Measurements from ENCODE around the gene AOC2. TPM values are rescaled to one million over a fixed set of nuclear protein-coding genes. Genes with fewer than 3 reads are reported as not detected.

AOC2 gene
- 0.63 and 1.4 TPM in 2 replicates for total RNA-seq (2014; rRNA removed)
- percentile 52 among the genes with signal in this experiment for Bru-seq, nascent RNA
- BruChase-seq, experiment 1, labeled RNA remaining after a 6-hour chase = percentile 91 among the genes with signal in this experiment
- BruChase-seq, experiment 2, labeled RNA remaining after a 2-hour chase = percentile 78 among the genes with signal in this experiment
- long read RNA-seq, partial matches to known transcripts = 0 of 1 reads
- long read RNA-seq, other reads (novel, unspliced or antisense) = 1 of 1 reads

DNA sequence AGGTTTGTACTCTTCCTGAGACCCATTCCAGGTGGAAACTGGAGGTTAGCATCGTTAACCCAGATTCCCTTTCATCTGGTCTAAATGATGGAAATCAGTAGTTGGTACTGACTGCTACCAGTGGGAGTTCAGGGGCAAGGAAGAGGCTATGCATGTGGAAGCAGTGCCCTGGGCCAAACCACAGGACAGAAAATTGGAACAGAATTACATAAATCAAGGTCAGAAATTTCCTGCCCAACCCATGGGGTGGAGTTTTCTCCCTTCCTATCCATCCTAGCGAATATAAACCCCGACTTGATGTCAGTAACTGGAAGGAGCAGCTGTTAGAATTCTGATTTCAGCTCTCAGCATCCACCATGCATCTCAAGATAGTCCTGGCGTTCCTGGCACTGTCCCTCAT is at the start of gene AOC2:
Gene AOC2 (plus strand): TSS at position 310 of the 400 bp plus-strand sequence. CDS start 47 bp downstream, at position 357.
- Histone ChIP-seq H3K9me2 (replicated peaks; ENCODE audit: low read length) (no peaks in the 10 kb centered on the region), H3K27ac (ENCODE audit: low read length) (no peak within 1 kb of the TSS; the same call in 1 of the 2 replicates), H3K4me3 (ENCODE audit: low read length) (no peak within 1 kb of the TSS), H3K9me3 (ENCODE audit: low read length) (no peaks in the 10 kb centered on the region), H3K36me3 (ENCODE audit: low read depth, low read length) (peaks cover 36% of the 10 kb centered on the region), H3K27me3 (ENCODE audit: low read length) (no peaks in the 10 kb centered on the region), H3F3A (ENCODE audit: low read length, unreplicated experiment) (no peaks in the 10 kb centered on the region), H4K20me1 (ENCODE audit: low read length) (no peaks in the 10 kb centered on the region), H3K79me2 (ENCODE audit: low read length) (no peaks in the 10 kb centered on the region), H3K4me2 (ENCODE audit: low read length) (no peak within 1 kb of the TSS; the same call in 1 of the 2 replicates), H3K4me1 (ENCODE audit: insufficient read depth, low read length) (peaks cover 8% of the 10 kb centered on the region), H2AFZ (ENCODE audit: low read length) (no peak within 1 kb of the TSS), H3K9ac (ENCODE audit: low read length) (no peak within 1 kb of the TSS)
- ChIA-PET POLR2A (ENCODE audit: unreplicated experiment) (no interaction called here), CTCF (no interaction called here)
- intact Hi-C loops (cut with micrococcal nuclease) = no loop called here
- no TSS peak for BruUV-seq (replicated peaks)
- DNase-seq (no peak), ATAC-seq (no peak)
- no peak for TF ChIP-seq EZH2 (IDR thresholded peaks at IDR 0.05; ENCODE audit: low read length, unreplicated experiment)
- TF ChIP-seq CTCF (conservative IDR thresholded peaks at IDR 0.05; ENCODE audit: low read depth, low read length) = no peak
- no peak for TF ChIP-seq EZH2phosphoT487 (IDR thresholded peaks at IDR 0.05; ENCODE audit: borderline replicate concordance, low read length)

DNA sequence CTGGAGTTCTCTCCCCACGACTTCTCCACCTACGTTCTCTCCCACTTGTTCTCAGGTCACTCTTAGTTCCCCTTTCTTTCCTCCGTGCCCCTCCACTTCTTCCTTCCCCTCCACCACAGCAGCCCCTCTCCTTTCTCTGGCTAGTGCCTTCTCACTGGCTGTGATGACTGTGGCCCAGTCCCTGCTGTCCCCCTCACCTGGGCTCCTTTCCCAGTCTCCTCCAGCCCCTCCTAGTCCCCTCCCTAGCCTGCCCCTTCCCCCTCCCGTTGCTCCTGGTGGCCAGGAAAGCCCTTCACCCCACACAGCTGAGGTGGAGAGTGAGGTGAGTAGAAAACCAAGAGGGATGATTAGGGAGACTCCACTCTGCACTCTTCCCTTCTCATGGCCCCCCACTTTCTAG is 49.3 kb upstream of the AOC2 start:
- H3K79me2 ChIP-seq (ENCODE audit: low read length) = peaks cover 11% of the 10 kb centered on the region; the same call in 1 of the 2 replicates
- no peak overlapping the region for H3K4me2 ChIP-seq (ENCODE audit: low read length)
- no peaks in the 10 kb centered on the region for H4K20me1 ChIP-seq (ENCODE audit: low read length)
- no peak for DNase-seq
- no peak overlapping the region for H3K27ac ChIP-seq (ENCODE audit: low read length)
- ChIA-PET CTCF (no interaction called here), POLR2A (ENCODE audit: unreplicated experiment) (interaction anchor here (0.6 to 1.1 kb wide), 3 partner anchors 12 to 217 kb away, joined by 3 to 9 read pairs (median 6); no protein-coding TSS in a partner anchor)
- no peak overlapping the region for H3K9ac ChIP-seq (ENCODE audit: low read length)
- no peaks in the 10 kb centered on the region for H3K27me3 ChIP-seq (ENCODE audit: low read length)
- H3K4me1 ChIP-seq (ENCODE audit: insufficient read depth, low read length) = peaks cover 14% of the 10 kb centered on the region
- peaks cover 3% of the 10 kb centered on the region; the same call in 1 of the 2 replicates for H3K36me3 ChIP-seq (ENCODE audit: low read depth, low read length)
- H3K9me3 ChIP-seq (ENCODE audit: low read length) = no peaks in the 10 kb centered on the region
- no peak for ATAC-seq
- H2AFZ ChIP-seq (ENCODE audit: low read length) = no peak overlapping the region
- no peaks in the 10 kb centered on the region for H3K9me2 ChIP-seq (replicated peaks; ENCODE audit: low read length)
- no peak overlapping the region for H3K4me3 ChIP-seq (ENCODE audit: low read length)
- BruUV-seq (replicated peaks) = no TSS peak
- intact Hi-C loops (cut with micrococcal nuclease) = no loop called here
- TF ChIP-seq EZH2phosphoT487 (IDR thresholded peaks at IDR 0.05; ENCODE audit: borderline replicate concordance, low read length) (no peak), EZH2 (IDR thresholded peaks at IDR 0.05; ENCODE audit: low read length, unreplicated experiment) (no peak), CTCF (conservative IDR thresholded peaks at IDR 0.05; ENCODE audit: low read depth, low read length) (no peak)
- no peaks in the 10 kb centered on the region for H3F3A ChIP-seq (ENCODE audit: low read length, unreplicated experiment)

- H3K4me3 ChIP-seq (ENCODE audit: low read length) = no peak overlapping the region
- ATAC-seq (no peak), DNase-seq (no peak)
- intact Hi-C loops (cut with micrococcal nuclease) = no loop called here
- no peaks in the 10 kb centered on the region for H3K27me3 ChIP-seq (ENCODE audit: low read length)
- BruUV-seq (replicated peaks) = no TSS peak
- no peak overlapping the region for H3K27ac ChIP-seq (ENCODE audit: low read length)
- no peaks in the 10 kb centered on the region for H3K9me3 ChIP-seq (ENCODE audit: low read length)
- POLR2A ChIA-PET (ENCODE audit: unreplicated experiment) = interaction anchor here (1.1 kb wide), 1 partner anchor 12 kb away, joined by 6 read pairs; no protein-coding TSS in a partner anchor
- CTCF ChIA-PET = no interaction called here
- no peaks in the 10 kb centered on the region for H3K36me3 ChIP-seq (ENCODE audit: low read depth, low read length)
- no peaks in the 10 kb centered on the region for H4K20me1 ChIP-seq (ENCODE audit: low read length)
- H3K79me2 ChIP-seq (ENCODE audit: low read length) = peaks cover 11% of the 10 kb centered on the region; the same call in 1 of the 2 replicates
- H3K4me2 ChIP-seq (ENCODE audit: low read length) = no peak overlapping the region
- H3F3A ChIP-seq (ENCODE audit: low read length, unreplicated experiment) = no peaks in the 10 kb centered on the region
- H3K9ac ChIP-seq (ENCODE audit: low read length) = no peak overlapping the region
- no peak overlapping the region for H2AFZ ChIP-seq (ENCODE audit: low read length)
- H3K4me1 ChIP-seq (ENCODE audit: insufficient read depth, low read length) = peaks cover 14% of the 10 kb centered on the region
- no peak for TF ChIP-seq EZH2 (IDR thresholded peaks at IDR 0.05; ENCODE audit: low read length, unreplicated experiment)
- TF ChIP-seq EZH2phosphoT487 (IDR thresholded peaks at IDR 0.05; ENCODE audit: borderline replicate concordance, low read length) = no peak
- TF ChIP-seq CTCF (conservative IDR thresholded peaks at IDR 0.05; ENCODE audit: low read depth, low read length) = no peak
- no peaks in the 10 kb centered on the region for H3K9me2 ChIP-seq (replicated peaks; ENCODE audit: low read length)
Observed at GRCh38 chr17:42795465-42795864, 48.9 kb upstream of the AOC2 start.
